MM.1S (cell line): ENCODE results near the gene ADAMTSL1.

Experiments
- DNase-seq: peaks from one replicate; pipeline ENCODE4 v3.0.0-alpha.2; 2015
- H2AFZ ChIP-seq: fragments of 300-600 bp; sonication (generic); 2 replicates; pipeline ENCODE4 v1.6.0; 2016; ENCODE audit warnings: antibody characterized with exemption, low read length
- H3F3A ChIP-seq: fragments of 300-600 bp; sonication (generic); 2 replicates; pipeline ENCODE4 v1.6.1; 2016; ENCODE audit warnings: mild to moderate bottlenecking, antibody characterized with exemption, low read length, moderate library complexity, mixed read lengths; ENCODE audit not compliant: insufficient read depth
- H3K27ac ChIP-seq: fragments of 300-600 bp; sonication (generic); 2 replicates; pipeline ENCODE4 v1.5.1; 2016; ENCODE audit warnings: mild to moderate bottlenecking, low read length
- H3K27me3 ChIP-seq: fragments of 300-600 bp; sonication (generic); replicated peaks from 2 replicates; pipeline ENCODE4 v1.6.0; 2016; ENCODE audit warnings: low read length; ENCODE audit not compliant: insufficient read depth
- H3K36me3 ChIP-seq: fragments of 300-600 bp; sonication (generic); replicated peaks from 2 replicates; pipeline ENCODE4 v1.6.1; 2016; ENCODE audit warnings: mild to moderate bottlenecking, low read length, mixed read lengths; ENCODE audit not compliant: insufficient read depth
- H3K4me1 ChIP-seq: fragments of 300-600 bp; sonication (generic); 2 replicates; pipeline ENCODE4 v1.6.1; 2016; ENCODE audit warnings: low read length, mixed read lengths
- H3K4me2 ChIP-seq: fragments of 300-600 bp; sonication (generic); 2 replicates; pipeline ENCODE4 v1.6.0; 2016; ENCODE audit warnings: low read depth, low read length
- H3K4me3 ChIP-seq: fragments of 300-600 bp; sonication (generic); 2 replicates; pipeline ENCODE4 v1.5.1; 2016; ENCODE audit warnings: low read length, mixed read lengths
- H3K79me2 ChIP-seq: fragments of 300-600 bp; sonication (generic); 2 replicates; pipeline ENCODE4 v1.6.1; 2016; ENCODE audit warnings: mixed run types, low read length, mixed read lengths
- H3K9ac ChIP-seq: fragments of 300-600 bp; sonication (generic); 2 replicates; pipeline ENCODE4 v1.6.1; 2016; ENCODE audit warnings: low read length, mixed read lengths
- H3K9me2 ChIP-seq: fragments of 300-600 bp; sonication (generic); replicated peaks from 2 replicates; pipeline ENCODE4 v1.6.1; 2016; ENCODE audit warnings: mild to moderate bottlenecking, low read length, mixed read lengths; ENCODE audit not compliant: insufficient read depth
- H3K9me3 ChIP-seq: fragments of 300-600 bp; sonication (generic); replicated peaks from 2 replicates; pipeline ENCODE4 v1.6.1; 2016; ENCODE audit warnings: mild to moderate bottlenecking, low read length, mixed read lengths; ENCODE audit not compliant: insufficient read depth
- H4K20me1 ChIP-seq: fragments of 300-600 bp; sonication (generic); 2 replicates; pipeline ENCODE4 v1.6.1; 2016; ENCODE audit warnings: mild to moderate bottlenecking, low read length, moderate library complexity, mixed read lengths; ENCODE audit not compliant: insufficient read depth
- CTCF ChIP-seq: fragments of 300-600 bp; sonication (generic); IDR thresholded peaks from 2 replicates; pipeline ENCODE4 v1.5.1; 2016; ENCODE audit warnings: antibody characterized with exemption, low read length, mixed read lengths
- EZH2 ChIP-seq: fragments of 300-600 bp; sonication (generic); optimal IDR thresholded peaks from 2 replicates; pipeline ENCODE3; 2017; ENCODE audit warnings: low read depth, mild to moderate bottlenecking, antibody characterized with exemption, low read length, mixed read lengths
- EZH2phosphoT487 ChIP-seq: fragments of 300-600 bp; sonication (generic); IDR thresholded peaks from 2 replicates; pipeline ENCODE4 v1.6.1; 2018; ENCODE audit warnings: antibody characterized with exemption, low read length

The ADAMTSL1 gene

GRCh38 chr9:18888290-18888689 lies 414.3 kb downstream of the ADAMTSL1 start:
- Histone ChIP-seq H3K9me3 (no peaks in the 10 kb centered on the region), H3K27ac (no peak overlapping the region), H3K9ac (no peak overlapping the region), H3K36me3 (no peaks in the 10 kb centered on the region), H3F3A (no peaks in the 10 kb centered on the region), H3K4me3 (no peak overlapping the region), H2AFZ (no peak overlapping the region), H3K9me2 (no peaks in the 10 kb centered on the region), H3K4me1 (no peaks in the 10 kb centered on the region), H3K79me2 (no peaks in the 10 kb centered on the region), H3K27me3 (no peaks in the 10 kb centered on the region), H3K4me2 (no peak overlapping the region), H4K20me1 (no peaks in the 10 kb centered on the region)
- no peak for DNase-seq
- TF ChIP-seq CTCF: no peak
- no peak for TF ChIP-seq EZH2phosphoT487
- TF ChIP-seq EZH2: no peak

GRCh38 chr9:18889550-18889949 lies 415.6 kb downstream of the ADAMTSL1 start:
- no peaks in the 10 kb centered on the region for H3K4me1 ChIP-seq
- H3K9me3 ChIP-seq: no peaks in the 10 kb centered on the region
- no peaks in the 10 kb centered on the region for H3F3A ChIP-seq
- no peaks in the 10 kb centered on the region for H3K9me2 ChIP-seq
- no peak overlapping the region for H3K27ac ChIP-seq
- no peaks in the 10 kb centered on the region for H4K20me1 ChIP-seq
- no peak overlapping the region for H3K4me3 ChIP-seq
- H3K36me3 ChIP-seq: no peaks in the 10 kb centered on the region
- no peak overlapping the region for H2AFZ ChIP-seq
- H3K27me3 ChIP-seq: no peaks in the 10 kb centered on the region
- H3K4me2 ChIP-seq: no peak overlapping the region
- no peak overlapping the region for H3K9ac ChIP-seq
- no peaks in the 10 kb centered on the region for H3K79me2 ChIP-seq
- TF ChIP-seq CTCF: no peak
- TF ChIP-seq EZH2phosphoT487: no peak
- no peak for TF ChIP-seq EZH2
- no peak for DNase-seq

GRCh38 chr9:18890372-18890771 lies 416.4 kb downstream of the ADAMTSL1 start:
- no peaks in the 10 kb centered on the region for H4K20me1 ChIP-seq
- H3K36me3 ChIP-seq: no peaks in the 10 kb centered on the region
- H3K4me2 ChIP-seq: no peak overlapping the region
- H3K27ac ChIP-seq: no peak overlapping the region
- TF ChIP-seq EZH2phosphoT487 (no peak), EZH2 (no peak), CTCF (no peak)
- H3K79me2 ChIP-seq: no peaks in the 10 kb centered on the region
- no peak overlapping the region for H3K9ac ChIP-seq
- no peaks in the 10 kb centered on the region for H3F3A ChIP-seq
- no peaks in the 10 kb centered on the region for H3K9me3 ChIP-seq
- no peak overlapping the region for H2AFZ ChIP-seq
- DNase-seq: no peak
- no peaks in the 10 kb centered on the region for H3K4me1 ChIP-seq
- H3K9me2 ChIP-seq: no peaks in the 10 kb centered on the region
- no peaks in the 10 kb centered on the region for H3K27me3 ChIP-seq
- H3K4me3 ChIP-seq: no peak overlapping the region
